ENCODE measurements around the gene GPR108. TPM values are rescaled to one million over a fixed set of nuclear protein-coding genes. Genes with fewer than 3 reads are reported as not detected.

The GPR108 gene
- total and polyA plus RNA-seq, 2 of the 13 experiments (the other 11 are each of a cell fraction or from before 2014, with no cell fraction given), result 36.4 to 63.0 TPM

DNA sequence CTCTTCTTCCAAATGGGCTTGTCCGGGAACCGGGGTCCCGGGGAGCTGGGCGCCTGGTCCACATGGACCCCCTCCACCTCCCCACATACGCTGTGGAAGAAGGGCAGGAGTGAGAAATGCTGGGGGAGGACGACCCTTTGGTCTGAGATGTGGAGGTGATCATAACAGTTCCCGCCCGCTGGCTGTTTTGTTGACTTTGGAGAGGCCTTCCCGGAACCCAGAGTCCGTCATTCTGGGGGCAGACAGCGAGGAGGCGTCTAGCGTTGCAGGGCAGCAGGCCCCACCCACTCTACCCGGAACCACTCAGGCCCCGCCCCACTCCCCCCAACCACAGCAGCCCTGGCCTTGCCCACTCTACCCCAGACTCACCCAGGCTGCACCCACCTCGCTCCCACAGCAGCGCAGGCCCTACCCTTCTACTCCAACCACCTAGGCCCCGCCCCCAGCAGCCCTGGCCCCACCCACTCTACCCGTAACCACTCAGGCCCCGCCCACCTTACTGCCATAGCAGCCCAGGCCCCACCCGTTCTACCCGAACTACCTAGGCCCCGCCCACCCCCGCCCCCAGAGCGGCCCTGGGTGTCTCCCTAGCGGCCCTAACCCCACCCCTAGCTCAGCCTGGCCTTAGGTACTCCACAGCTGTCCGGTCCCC lies 7.1 kb downstream of the GPR108 start (continued):
- TF ChIP-seq ZNF282 (IDR thresholded peaks at IDR 0.05; ENCODE audit: partially characterized antibody) (no peak), MXI1 (IDR thresholded peaks at IDR 0.05; ENCODE audit: borderline replicate concordance, low read depth, low read length) (peak; percentile 80; the same call in 1 of the 3 replicates), CERS6 (CRISPR knock-in tag; IDR thresholded peaks at IDR 0.05) (no peak), RXRA (CRISPR knock-in tag; IDR thresholded peaks at IDR 0.05) (peak; percentile 64), MAFG (CRISPR knock-in tag; IDR thresholded peaks at IDR 0.05) (no peak), BCL6 (CRISPR knock-in tag; IDR thresholded peaks at IDR 0.05) (peak; percentile 68), NR2F6 (IDR thresholded peaks at IDR 0.05) (0 out of 2 replicates have a peak, but pooled peaks have one; percentile 31), NR2F6 (CRISPR knock-in tag; IDR thresholded peaks at IDR 0.05) (peak; percentile 85), ZFP36L2 (CRISPR knock-in tag; IDR thresholded peaks at IDR 0.05) (no peak), ZKSCAN5 (CRISPR knock-in tag; IDR thresholded peaks at IDR 0.05) (peak; percentile 96), GZF1 (CRISPR knock-in tag; IDR thresholded peaks at IDR 0.05) (no peak), ZNF160 (CRISPR knock-in tag; IDR thresholded peaks at IDR 0.05) (no peak), ZBTB46 (CRISPR knock-in tag; IDR thresholded peaks at IDR 0.05; ENCODE audit: borderline replicate concordance) (no peak), THRA (CRISPR knock-in tag; IDR thresholded peaks at IDR 0.05; ENCODE audit: borderline replicate concordance) (peak; percentile 89)
- TF ChIP-seq, protein P1, sequence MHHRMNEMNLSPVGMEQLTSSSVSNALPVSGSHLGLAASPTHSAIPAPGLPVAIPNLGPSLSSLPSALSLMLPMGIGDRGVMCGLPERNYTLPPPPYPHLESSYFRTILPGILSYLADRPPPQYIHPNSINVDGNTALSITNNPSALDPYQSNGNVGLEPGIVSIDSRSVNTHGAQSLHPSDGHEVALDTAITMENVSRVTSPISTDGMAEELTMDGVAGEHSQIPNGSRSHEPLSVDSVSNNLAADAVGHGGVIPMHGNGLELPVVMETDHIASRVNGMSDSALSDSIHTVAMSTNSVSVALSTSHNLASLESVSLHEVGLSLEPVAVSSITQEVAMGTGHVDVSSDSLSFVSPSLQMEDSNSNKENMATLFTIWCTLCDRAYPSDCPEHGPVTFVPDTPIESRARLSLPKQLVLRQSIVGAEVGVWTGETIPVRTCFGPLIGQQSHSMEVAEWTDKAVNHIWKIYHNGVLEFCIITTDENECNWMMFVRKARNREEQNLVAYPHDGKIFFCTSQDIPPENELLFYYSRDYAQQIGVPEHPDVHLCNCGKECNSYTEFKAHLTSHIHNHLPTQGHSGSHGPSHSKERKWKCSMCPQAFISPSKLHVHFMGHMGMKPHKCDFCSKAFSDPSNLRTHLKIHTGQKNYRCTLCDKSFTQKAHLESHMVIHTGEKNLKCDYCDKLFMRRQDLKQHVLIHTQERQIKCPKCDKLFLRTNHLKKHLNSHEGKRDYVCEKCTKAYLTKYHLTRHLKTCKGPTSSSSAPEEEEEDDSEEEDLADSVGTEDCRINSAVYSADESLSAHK (CRISPR knock-in tag; IDR thresholded peaks at IDR 0.05; ENCODE audit: borderline replicate concordance), result no peak
- TF ChIP-seq, protein P2, sequence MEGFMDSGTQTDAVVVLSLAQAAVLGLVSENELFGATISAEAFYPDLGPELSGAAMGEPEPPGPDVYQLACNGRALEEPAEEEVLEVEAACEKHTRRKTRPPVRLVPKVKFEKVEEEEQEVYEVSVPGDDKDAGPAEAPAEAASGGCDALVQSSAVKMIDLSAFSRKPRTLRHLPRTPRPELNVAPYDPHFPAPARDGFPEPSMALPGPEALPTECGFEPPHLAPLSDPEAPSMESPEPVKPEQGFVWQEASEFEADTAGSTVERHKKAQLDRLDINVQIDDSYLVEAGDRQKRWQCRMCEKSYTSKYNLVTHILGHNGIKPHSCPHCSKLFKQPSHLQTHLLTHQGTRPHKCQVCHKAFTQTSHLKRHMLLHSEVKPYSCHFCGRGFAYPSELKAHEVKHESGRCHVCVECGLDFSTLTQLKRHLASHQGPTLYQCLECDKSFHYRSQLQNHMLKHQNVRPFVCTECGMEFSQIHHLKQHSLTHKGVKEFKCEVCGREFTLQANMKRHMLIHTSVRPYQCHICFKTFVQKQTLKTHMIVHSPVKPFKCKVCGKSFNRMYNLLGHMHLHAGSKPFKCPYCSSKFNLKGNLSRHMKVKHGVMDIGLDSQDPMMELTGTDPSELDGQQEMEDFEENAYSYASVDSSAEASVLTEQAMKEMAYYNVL (CRISPR knock-in tag; IDR thresholded peaks at IDR 0.05; ENCODE audit: borderline replicate concordance), result 0 out of 2 replicates have a peak, but pooled peaks have one; percentile 17
- TF ChIP-seq, protein P3, sequence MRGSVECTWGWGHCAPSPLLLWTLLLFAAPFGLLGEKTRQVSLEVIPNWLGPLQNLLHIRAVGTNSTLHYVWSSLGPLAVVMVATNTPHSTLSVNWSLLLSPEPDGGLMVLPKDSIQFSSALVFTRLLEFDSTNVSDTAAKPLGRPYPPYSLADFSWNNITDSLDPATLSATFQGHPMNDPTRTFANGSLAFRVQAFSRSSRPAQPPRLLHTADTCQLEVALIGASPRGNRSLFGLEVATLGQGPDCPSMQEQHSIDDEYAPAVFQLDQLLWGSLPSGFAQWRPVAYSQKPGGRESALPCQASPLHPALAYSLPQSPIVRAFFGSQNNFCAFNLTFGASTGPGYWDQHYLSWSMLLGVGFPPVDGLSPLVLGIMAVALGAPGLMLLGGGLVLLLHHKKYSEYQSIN (CRISPR knock-in tag; IDR thresholded peaks at IDR 0.05; ENCODE audit: borderline replicate concordance), result no peak
- TF ChIP-seq, protein P4, sequence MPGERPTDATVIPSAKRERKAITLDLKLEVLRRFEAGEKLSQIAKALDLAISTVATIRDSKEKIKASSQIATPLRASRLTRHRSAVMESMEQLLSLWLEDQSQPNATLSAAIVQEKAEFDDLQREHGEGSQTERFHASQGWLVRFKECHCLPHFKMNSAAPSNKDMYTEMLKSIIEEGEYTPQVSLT (CRISPR knock-in tag; IDR thresholded peaks at IDR 0.05; ENCODE audit: borderline replicate concordance, low read depth), result no peak
